GM21528 (cell line): ENCODE results near the gene IL20RA.

Experiments used
- ATAC-seq: cut with Tn5 transposase; IDR thresholded peaks from one replicate; pipeline ENCODE4 v1.9.1; 2021; ENCODE audit warnings: mild to moderate bottlenecking, moderate library complexity; ENCODE audit not compliant: unreplicated experiment, low FRiP score

Gene IL20RA

GRCh38 chr6:137011406-137011805 lies 33.4 kb downstream of the IL20RA start:
- ATAC-seq = no peak

- no peak for ATAC-seq
Observed at GRCh38 chr6:137010128-137010718, 34.5 kb downstream of the IL20RA start.

GRCh38 chr6:137008204-137008603 lies 36.6 kb downstream of the IL20RA start:
- no peak for ATAC-seq

GRCh38 chr6:137006056-137006455 lies 38.7 kb downstream of the IL20RA start:
- ATAC-seq = no peak

GRCh38 chr6:137005073-137005472 lies 39.7 kb downstream of the IL20RA start:
- no peak for ATAC-seq

- ATAC-seq = no peak
Observed at GRCh38 chr6:137002505-137002904, 42.3 kb downstream of the IL20RA start.

GRCh38 chr6:137001977-137002302 lies 42.8 kb downstream of the IL20RA start:
- no peak for ATAC-seq

- no peak for ATAC-seq
Observed at GRCh38 chr6:137001299-137001976, 43.3 kb downstream of the IL20RA start.

GRCh38 chr6:137000825-137001224 lies 43.9 kb downstream of the IL20RA start:
- no peak for ATAC-seq

- ATAC-seq = no peak
Observed at GRCh38 chr6:136995521-136995920, 49.2 kb downstream of the IL20RA start.

- ATAC-seq = no peak
Observed at GRCh38 chr6:136994782-136995181, 50.0 kb downstream of the IL20RA start.

GRCh38 chr6:136992113-136992512 lies 52.7 kb downstream of the IL20RA start:
- no peak for ATAC-seq

- no peak for ATAC-seq
Observed at GRCh38 chr6:136991646-136992045, 53.1 kb downstream of the IL20RA start.

GRCh38 chr6:136990754-136991153 lies 54.0 kb downstream of the IL20RA start:
- no peak for ATAC-seq

GRCh38 chr6:136990242-136990578 lies 54.6 kb downstream of the IL20RA start:
- no peak for ATAC-seq

- no peak for ATAC-seq
Observed at GRCh38 chr6:136989571-136990241, 55.1 kb downstream of the IL20RA start.

GRCh38 chr6:136987526-136987925 lies 57.2 kb downstream of the IL20RA start:
- no peak for ATAC-seq

- ATAC-seq = no peak
Observed at GRCh38 chr6:136985502-136985901, 59.3 kb downstream of the IL20RA start.

GRCh38 chr6:136984578-136984977 lies 60.2 kb downstream of the IL20RA start:
- no peak for ATAC-seq

- no peak for ATAC-seq
Observed at GRCh38 chr6:136983687-136984086, 61.1 kb downstream of the IL20RA start.

- ATAC-seq = no peak
Observed at GRCh38 chr6:136982928-136983327, 61.8 kb downstream of the IL20RA start.

GRCh38 chr6:136980070-136980469 lies 64.7 kb downstream of the IL20RA start:
- ATAC-seq = no peak
